Stimulated activated CD8-positive, alpha-beta memory T cell treated with anti-CD3 and anti-CD28 coated beads, Interleukin-4, amount 100 ng/mL, for 1 hour (primary cell): Measurements from ENCODE around the gene UPB1.
A peak's percentile ranks its signal among the peaks of the same experiment; 100 is the strongest.
"Not testable (repeated sequence)": the region's sequence is repeated elsewhere in the genome, so short reads cannot be mapped to it uniquely, and the experiment has no call there.

ENCODE experiments used
- DNase-seq, 2 donors: peaks; one replicate each; pipeline ENCODE4 v3.0.0-alpha.2; 2020; ENCODE audit warnings: low read depth in 2 of 2, low spot score in 1 of 2

UPB1 gene

DNA sequence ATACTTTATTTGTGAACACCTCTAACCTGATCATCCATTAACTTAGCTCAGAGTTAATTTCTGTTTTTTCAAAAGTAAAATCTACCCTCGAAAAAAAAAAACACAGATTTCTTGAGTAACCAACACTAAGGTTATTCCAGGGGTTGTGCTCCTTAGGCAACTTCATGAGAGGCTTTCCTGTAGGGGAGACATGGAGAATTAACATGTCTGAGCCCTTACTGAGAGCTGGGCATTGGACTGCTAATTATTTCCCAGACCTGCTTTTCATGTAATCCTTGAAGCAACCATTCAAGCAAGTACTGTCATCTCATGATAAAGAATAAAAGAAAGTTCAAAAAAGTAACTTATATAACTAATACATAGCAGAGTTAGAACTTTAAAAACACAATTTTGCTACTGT, 13.5 kb upstream of the UPB1 start:
- DNase-seq, result no peak

DNA sequence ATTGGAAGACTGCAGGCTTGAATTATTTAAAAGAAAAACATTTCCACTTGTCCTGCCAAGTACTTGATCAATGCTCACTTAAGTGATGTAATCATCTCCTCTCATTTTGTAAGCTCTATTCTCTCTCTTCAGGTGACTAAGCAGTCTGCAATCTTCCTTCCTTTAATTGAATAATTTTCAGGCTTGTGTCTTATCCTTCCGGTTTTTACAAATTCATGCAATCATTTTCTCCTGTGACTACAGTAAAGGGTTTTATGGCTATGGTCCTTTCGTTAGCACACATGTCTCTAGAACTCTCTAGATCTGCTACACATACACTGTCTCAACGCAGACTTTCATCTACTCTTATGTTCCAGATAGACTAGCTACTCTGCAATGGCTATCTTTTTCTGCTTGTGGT, 12.6 kb upstream of the UPB1 start:
- DNase-seq, result no peak

DNA sequence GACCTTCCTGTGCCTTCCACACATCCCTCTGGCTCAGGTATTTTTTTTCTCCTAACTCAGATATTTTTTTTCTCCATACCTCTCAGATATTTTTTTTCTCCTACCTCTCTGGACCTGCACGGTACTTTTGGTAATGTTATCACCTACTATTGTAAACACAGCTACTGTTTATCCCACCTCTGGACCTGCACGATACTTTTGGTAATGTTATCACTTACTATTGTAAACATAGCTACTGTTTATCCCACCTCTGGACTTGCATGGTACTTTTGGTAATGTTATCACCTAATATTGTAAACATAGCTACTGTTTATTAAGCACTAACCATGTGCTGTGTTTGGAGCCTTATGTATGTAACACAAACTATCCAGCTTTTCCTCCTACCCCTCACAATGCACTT, 12.1 kb upstream of the UPB1 start:
- no peak for DNase-seq

DNA sequence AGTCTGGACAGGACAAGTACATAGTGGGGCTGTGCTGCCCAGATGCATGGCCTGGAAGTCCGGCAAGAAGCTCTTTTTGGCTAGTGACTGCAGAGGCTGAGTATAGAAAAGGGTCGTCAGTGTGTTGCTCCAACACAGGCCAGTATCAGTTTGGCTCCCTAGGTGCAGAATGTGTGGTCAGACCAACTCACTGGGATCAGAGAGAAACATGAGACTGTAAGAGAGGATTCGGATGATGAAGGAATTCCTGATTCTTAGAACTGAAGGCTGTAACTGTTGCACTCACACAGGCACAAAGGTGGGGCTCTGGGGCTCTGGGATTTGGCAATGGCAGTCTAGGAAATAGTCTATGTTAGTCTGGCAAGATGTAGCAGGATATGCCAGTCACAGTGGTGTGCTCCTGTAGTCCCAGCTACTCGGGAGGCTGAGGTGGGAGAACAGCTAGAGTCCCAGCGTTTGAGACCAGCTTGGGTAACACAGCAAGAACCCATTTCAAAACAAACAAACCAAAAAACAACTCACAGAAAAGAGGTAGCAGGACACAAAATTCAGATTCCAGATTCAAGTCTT, 11.1 kb upstream of the UPB1 start:
- no peak for DNase-seq

DNA sequence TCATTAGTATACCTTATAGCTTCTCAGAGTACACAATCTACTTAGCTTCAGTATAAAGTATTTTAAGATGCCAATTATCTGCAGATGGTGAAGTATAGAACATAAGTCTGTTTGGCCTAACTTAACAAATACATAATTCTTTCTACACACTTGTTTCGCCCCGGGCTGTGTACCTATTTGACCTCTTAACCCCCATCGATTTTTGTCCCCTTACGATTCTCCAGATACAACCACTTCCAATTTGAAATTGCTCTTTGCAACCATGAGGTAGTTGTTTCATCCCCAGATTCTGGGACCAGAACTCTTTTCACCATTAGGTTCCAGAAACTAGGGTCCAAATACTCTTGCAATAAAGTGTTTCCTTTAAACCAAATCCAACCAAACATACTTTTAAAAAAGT, 10.0 kb upstream of the UPB1 start:
- no peak for DNase-seq

DNA sequence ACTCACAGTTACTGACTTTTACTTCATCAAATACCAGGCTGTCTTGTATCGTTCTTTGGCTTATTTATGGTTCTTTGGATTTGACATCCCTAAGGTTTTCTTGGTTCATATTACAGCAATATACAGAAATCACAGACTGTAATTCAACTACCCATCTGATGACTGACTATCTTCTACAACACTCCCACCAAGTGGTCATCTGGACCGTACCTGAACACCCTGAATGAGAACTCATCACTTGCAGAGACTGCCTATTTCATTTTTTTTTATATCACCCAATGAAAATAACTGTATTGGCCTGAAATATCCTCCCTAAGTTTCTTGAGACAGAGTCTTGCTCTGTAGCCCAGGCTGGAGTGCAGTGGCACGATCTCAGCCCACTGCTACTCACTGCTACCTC, 9.5 kb upstream of the UPB1 start:
- DNase-seq, result no peak

DNA sequence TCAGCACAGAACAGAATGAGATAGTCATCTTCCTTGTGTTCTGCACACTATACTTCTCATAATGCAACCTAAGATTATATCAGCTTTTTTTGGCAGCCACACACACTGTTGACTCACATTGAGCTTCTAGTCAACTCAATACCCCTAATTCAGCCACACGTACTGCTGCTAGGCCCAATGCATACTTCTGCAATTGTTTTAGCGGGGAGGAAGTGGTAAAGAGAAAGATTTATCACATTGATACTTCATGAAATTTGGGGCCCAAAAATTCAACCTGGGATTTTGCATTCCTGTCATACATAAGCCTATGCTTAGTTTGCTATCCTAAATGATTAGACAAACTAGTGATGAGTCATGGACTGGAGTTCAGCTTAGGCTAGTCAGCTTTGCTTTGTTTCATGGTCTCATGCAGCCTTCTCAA, 8.6 kb upstream of the UPB1 start:
- no peak for DNase-seq

DNA sequence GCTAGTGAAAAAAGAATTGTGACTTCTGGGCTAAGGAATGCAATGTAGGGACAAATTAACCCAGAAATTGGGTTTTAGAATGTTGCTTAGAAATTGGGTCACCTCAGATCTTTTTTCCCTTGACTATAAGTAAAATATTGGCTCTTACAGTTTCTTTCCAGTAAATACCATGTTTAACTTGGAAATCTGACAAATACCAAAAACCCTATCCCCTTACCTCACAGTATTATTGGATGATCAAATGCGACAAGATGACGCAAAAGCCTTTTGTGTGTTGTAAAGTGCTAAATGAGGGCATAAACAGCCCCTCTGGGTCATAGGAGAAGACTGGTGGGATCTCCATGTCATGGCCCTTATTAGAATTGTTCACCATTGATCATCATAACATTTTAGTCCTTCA, 6.1 kb upstream of the UPB1 start:
- DNase-seq, result no peak

DNA sequence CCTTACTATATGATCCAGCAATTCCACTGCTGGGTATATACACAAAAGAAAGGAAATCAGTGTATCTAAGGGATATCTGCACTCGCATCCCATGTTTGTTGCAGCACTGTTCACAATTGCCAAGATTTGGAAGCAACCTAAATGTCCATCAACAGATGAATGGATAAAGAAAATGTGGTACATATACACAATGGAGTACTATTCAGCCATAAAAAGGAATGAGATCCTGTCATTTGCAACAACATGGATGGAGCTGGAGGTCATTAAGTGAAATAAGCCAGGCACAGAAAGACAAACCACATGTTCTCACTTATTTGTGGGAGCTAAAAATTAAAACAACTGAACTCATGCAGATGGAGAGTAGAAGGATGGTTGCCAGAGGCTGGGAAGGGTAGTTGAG, 5.7 kb upstream of the UPB1 start:
- DNase-seq, result not testable (repeated sequence)

DNA sequence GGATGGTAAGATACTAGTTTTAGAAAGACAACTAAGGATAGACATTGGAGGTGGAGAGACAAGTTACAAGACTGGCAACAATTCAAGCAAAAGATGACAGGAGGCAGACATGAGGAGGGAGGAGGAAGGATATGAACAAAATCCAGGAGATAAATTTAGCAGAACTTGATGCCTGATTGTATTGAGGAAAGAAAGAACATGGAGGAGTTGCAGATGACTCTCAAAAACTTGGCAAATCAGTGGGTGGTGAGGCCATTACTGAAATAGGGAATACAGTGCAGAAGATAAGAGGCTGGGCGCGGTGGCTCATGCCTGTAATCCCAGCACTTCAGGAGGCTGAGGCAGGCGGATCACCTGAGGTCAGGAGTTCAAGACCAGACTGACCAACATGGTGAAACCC, 2.7 kb upstream of the UPB1 start:
- DNase-seq, result no peak

DNA sequence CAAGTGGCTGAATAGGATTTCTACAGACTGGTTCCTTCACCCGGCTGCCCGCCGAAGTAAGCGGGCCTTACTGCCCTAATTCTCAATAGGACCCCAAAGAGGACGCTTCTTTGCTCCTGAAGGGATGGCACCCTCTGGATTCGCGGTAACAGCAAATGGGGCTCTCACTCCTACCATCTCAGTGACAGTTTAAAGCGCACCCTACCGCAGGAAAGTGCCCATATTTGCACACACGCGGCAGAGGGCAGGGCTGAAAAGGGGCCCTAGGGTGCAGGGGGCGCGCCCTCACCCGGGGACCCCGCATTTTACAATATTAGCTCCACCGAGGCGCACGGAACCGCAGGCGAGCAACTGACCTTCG, 985 bp upstream of the UPB1 start:
- DNase-seq, result no peak

DNA sequence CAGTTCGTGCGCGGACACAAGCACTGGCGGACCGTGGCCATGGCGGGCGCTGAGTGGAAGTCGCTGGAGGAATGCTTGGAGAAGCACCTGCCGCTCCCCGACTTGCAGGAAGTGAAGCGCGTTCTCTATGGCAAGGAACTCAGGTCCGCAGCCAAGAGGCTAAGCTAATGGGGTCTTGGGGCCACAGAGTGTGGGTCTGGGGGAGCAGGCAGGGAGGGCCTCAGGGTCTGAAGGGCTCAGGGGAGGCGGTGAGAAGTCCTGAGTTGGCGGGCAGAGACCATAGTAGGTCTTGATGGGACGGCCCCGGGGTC, 188 bp downstream of the UPB1 start:
- DNase-seq, result no peak

DNA sequence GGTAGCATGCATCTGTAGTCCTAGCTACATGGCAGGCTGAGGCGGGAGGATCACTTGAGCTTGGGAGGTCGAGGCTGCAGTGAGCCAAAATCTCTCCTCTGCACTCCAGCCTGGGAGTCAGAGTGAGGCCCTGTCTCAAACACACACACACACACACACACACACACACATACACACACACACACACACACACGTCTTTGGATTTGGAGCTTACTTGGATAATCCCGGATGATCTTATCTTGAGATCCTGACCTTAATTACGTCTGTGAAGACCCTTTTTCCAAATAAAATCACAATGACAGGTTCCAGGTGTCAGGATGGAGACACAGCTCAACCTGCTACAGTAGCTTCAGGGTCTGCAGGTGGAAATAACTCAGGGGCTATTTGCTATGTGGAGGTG, 1.1 kb downstream of the UPB1 start:
- no peak for DNase-seq

DNA sequence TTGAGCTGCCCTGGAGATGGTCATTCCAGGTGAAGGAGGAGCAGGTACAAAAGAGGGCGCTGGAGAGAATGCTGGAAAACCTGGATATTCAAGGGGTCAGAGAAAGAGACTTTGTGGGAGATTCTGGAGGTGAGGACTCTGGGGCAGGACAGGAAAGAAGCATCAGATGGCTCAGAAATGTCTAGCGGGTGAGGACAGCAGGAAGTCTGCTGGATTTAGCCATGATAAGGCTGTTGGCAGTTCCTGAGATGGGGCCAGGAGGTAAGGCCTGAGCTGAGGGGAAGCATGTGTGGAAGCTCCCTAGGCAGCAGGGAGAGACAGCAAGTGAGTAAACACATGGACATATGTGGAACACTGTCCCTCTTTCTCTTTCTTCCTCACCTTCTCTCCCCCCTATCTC, 1.5 kb downstream of the UPB1 start:
- no peak for DNase-seq

DNA sequence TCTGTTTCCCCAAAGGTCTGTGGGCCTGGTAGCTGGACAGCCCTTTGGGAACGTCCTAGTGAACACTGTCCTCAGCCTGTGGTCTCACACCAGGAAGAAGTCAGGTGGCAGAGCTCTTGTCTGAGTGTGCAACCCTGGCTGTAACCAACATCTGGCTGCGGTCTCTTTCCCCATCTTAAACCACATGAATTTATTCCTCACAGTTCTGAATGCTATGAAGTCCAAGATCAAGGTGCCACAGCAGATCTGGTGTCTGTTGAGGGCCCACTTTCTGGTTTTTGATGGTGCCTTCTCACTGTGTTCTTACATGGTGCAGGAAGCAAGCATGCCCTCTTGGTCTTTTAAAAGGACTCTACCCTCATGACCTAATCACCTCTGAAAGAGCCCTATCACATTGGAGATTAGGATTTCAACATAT, 2.7 kb downstream of the UPB1 start:
- no peak for DNase-seq

DNA sequence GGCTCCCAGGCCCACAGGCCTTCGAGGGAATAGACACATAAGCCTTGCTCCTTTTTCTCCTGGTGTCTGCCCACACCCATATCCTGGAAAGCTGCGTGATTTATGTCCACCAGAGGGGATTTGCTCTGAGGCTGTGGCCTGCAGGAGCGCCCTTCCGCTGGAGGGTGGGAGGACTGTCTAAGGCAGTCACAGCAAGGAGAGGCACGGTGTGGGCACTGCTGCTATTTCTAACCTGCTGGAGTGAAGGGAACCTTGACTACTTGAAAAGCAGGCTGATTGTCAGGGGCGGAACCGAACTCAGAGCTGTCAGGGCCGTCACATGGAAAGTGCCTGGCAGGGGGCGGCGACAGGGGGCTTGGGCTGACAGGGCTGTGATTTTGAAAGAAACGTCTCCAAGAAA, 3.7 kb downstream of the UPB1 start:
- DNase-seq, result no peak

DNA sequence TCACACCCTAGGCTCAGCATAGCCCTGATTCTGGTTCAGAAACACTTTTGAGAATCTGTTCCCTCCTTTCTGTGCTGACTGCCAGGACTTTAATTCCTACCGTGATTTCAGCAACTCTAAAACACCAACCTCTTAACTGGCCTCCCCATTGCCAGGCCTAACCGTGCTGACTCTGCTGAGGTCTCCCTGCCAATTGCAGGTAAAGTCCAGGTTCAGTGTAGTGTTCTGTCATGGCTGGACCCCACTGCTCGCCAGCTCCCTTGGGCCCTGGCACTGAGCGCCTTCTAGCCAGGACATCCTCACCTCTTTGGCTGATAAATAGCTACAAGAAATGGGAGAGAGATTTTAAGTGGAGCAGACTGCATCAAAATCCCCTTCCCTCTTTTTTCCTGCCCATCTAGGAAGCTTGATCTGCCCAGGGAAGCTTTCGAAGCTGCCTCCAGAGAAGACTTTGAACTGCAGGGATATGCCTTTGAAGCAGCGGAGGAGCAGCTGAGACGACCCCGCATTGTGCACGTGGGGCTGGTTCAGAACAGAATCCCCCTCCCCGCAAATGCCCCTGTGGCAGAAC, 4.7 kb downstream of the UPB1 start:
- DNase-seq, result no peak

DNA sequence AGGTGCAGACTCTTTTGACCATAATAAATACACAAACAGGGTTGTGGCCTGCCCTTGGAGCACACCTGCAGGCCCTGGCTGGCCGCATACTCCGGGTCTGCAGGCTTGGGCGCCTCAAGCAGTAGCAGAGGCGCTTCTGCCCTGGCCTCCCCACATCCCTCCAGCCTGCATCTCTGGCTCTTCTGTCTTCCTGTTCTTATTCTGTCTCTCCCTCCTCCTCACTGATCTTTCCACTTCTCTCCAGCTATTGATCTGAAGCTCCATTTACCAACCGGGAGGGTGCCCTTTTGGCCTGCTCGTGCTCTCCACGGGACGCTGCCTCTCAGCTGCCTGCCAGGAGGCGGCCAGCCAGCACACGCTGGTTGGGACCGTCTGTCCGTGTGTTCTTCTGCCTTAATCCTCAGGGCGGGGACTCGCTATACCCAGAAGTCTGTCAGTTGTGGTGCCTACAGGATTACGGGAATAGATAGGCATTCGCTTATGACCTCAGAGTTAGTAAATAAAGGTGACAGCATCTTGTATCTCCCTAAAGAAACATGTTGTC, 5.2 kb downstream of the UPB1 start:
- no peak for DNase-seq

DNA sequence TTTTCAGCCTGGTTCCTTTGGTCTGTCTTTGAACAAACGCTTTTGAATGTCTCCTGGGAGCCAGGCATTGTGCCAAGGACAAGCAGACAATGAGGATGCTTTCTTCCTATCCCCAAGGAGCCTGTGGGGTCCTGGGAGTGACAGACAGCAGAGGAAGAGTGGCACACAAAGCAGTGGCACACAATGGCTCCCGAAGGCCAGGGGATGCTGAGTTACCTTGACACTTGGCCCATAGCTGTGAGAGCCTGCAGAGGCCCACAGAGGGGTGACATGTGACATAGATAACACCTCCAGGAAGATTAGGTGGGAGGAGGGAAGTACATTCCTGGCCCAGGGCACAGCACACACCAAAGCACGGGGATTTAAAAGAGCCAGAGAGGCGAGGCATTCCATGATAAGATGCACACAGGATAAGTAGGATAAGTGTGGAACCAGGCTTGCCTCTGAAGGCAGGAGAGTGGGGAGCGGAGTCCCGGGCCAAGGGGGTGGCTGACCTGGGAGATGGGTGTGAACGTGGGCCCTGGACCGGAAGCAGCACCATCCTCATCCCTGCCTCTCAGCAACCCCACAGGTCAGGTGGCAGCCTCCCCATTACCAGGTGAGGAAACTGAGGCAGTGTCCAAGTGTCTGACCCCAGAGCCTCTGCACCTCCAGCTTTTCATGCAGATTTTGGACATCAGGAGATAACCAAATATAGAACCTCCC, 6.3 kb downstream of the UPB1 start:
- no peak for DNase-seq

DNA sequence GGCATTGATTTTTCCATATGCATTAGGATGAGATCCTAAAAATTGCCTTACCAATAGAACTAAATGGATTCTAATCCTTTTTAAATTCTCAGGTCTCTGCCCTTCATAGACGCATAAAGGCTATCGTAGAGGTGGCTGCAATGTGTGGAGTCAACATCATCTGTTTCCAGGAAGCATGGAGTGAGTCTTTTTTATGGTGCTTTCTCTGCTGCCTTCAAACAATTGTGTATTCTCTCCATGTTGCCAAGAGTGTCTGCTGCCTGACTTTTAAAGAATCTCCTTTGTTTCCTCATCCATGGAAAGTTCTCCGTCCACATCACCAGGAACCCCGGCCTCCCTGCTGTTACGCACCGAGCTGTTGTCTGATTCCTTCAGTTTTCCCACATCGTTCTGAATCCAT, 6.9 kb downstream of the UPB1 start:
- DNase-seq, result no peak

DNA sequence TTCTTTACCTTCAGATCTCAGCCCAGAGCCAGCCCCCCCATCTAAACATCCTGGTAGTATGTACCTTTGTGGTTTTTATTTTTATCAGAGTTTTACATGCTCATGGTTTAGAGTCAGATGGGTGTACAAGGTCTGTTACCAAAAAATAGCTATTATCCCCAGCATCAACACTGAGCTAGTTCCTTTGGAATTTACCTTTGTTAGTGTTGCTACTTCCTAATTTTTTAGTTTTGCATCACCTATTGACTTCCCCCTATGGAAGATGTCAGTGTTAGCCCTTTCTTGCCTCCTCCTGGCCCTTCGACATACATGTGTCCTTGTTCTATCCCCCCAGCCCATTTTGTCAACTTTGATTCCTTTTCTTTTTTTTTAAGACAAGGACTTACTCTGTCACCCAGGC, 7.4 kb downstream of the UPB1 start:
- no peak for DNase-seq

DNA sequence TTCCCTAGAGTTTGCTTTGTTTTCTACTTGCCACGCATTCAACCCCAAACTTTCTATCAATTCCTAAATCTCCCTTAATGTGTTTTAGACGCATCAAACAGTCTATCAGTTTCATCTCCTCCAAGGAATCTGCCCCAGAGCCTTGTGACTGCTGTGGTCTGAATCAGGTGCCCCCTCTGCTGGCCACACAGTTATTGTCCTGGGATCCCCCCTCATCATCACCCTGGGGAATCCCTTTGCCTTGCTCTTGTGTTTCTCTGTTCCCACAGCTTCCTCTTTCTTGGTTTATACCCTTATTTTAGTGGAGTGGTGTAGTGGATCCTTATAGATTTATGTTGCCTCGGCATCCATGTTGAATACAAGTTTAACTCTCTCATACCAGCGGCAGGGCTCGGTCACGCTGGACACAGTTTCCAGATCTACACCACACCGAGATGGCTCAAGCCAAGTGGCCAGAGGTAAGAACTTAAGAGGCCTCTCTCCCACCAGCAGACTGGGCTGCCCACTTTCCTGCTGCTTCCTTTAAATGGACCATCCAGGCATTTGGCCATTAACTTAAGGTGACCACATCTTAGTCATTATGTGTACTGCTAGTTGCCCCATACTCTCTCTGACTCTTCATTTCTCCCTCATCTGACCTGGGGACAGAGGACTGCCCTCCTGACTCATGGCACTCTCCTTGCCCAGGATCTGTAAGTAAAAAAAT, 8.2 kb downstream of the UPB1 start:
- peak; percentile 32 to 41 for DNase-seq
